ENCODE results near the gene PHAF1.

Gene PHAF1

GRCh38 chr16:67180166-67180565 lies 70.4 kb downstream of the PHAF1 start:
- no peak for DNase-seq (ENCODE audit: low read depth)

- DNase-seq (ENCODE audit: low read depth): no peak
Observed at GRCh38 chr16:67181346-67181745, 71.6 kb downstream of the PHAF1 start.

GRCh38 chr16:67182288-67182687 lies 72.5 kb downstream of the PHAF1 start:
- no peak for DNase-seq (ENCODE audit: low read depth)

GRCh38 chr16:67183284-67183626 lies 73.5 kb downstream of the PHAF1 start:
- no peak for DNase-seq (ENCODE audit: low read depth)

GRCh38 chr16:67183627-67184452 lies 74.1 kb downstream of the PHAF1 start, which contains the start of gene MATCAP1:
Gene MATCAP1, minus strand, starts transcription at chr16:67183963. Its CDS starts 3,353 bp downstream, at chr16:67180610.
- peak; percentile 91 for DNase-seq (ENCODE audit: low read depth)

GRCh38 chr16:67184453-67184994 lies 74.8 kb downstream of the PHAF1 start:
- DNase-seq (ENCODE audit: low read depth): no peak

- peak; percentile 76 for DNase-seq (ENCODE audit: low read depth)
Observed at GRCh38 chr16:67184995-67185650, 75.4 kb downstream of the PHAF1 start.

GRCh38 chr16:67185651-67186134 lies 76.0 kb downstream of the PHAF1 start:
- no peak for DNase-seq (ENCODE audit: low read depth)

GRCh38 chr16:67186550-67186950 lies 76.8 kb downstream of the PHAF1 start:
- DNase-seq (ENCODE audit: low read depth): no peak

GRCh38 chr16:67187175-67187890 lies 77.6 kb downstream of the PHAF1 start:
- no peak for DNase-seq (ENCODE audit: low read depth)

GRCh38 chr16:67188323-67188722 lies 78.6 kb downstream of the PHAF1 start:
- no peak for DNase-seq (ENCODE audit: low read depth)

GRCh38 chr16:67188798-67189197 lies 79.1 kb downstream of the PHAF1 start:
- DNase-seq (ENCODE audit: low read depth): no peak

GRCh38 chr16:67190041-67190440 lies 80.3 kb downstream of the PHAF1 start, which contains the start of gene EXOC3L1:
Gene EXOC3L1, minus strand, starts transcription at chr16:67190136. Its CDS starts 460 bp downstream, at chr16:67189676.
- no peak for DNase-seq (ENCODE audit: low read depth)

- DNase-seq (ENCODE audit: low read depth): no peak
Observed at GRCh38 chr16:67190448-67191399, 81.0 kb downstream of the PHAF1 start.

- no peak for DNase-seq (ENCODE audit: low read depth)
Observed at GRCh38 chr16:67191411-67191994, 81.8 kb downstream of the PHAF1 start.

- peak; percentile 73 for DNase-seq (ENCODE audit: low read depth)
Observed at GRCh38 chr16:67191995-67192681, 82.4 kb downstream of the PHAF1 start, which contains the start of gene E2F4. Gene E2F4, plus strand, starts transcription at chr16:67192155. Its CDS starts 73 bp downstream, at chr16:67192228.

GRCh38 chr16:67192781-67193361 lies 83.1 kb downstream of the PHAF1 start:
- DNase-seq (ENCODE audit: low read depth): no peak

GRCh38 chr16:67193536-67193935 lies 83.8 kb downstream of the PHAF1 start:
- DNase-seq (ENCODE audit: low read depth): no peak

- DNase-seq (ENCODE audit: low read depth): no peak
Observed at GRCh38 chr16:67194260-67194659, 84.5 kb downstream of the PHAF1 start.
